OCI-LY7 (cell line): Measurements from ENCODE around the gene IFT25. TPM values are rescaled to one million over a fixed set of nuclear protein-coding genes. Genes with fewer than 3 reads are reported as not detected.

Source experiments
- BruUV-seq: library from RNA; stranded (reverse); fragments of 400-500 nt; replicated peaks from 2 replicates; lab custom pipeline; 2021; lab: Mats Ljungman, UMichigan
- CTCF ChIA-PET: fragments of 300-600 bp; sonication (Branson Sonifier 250); formaldehyde crosslinking; loops from one replicate; lab custom pipeline; 2022; ENCODE audit warnings: antibody characterized with exemption; ENCODE audit not compliant: unreplicated experiment; lab: Charles Lee
- POLR2A ChIA-PET: fragments of 300-600 bp; sonication (Branson Sonifier 250); formaldehyde crosslinking; loops from one replicate; lab custom pipeline; 2022; ENCODE audit warnings: antibody characterized with exemption; lab: Charles Lee
- DNase-seq: peaks from one replicate; pipeline ENCODE4 v3.0.0-alpha.2; 2015; ENCODE audit warnings: low spot score
- H2AFZ ChIP-seq: fragments of 200-600 bp; sonication (generic), shearing (Covaris generic); 2 replicates; pipeline ENCODE4 v1.6.1; 2014; ENCODE audit warnings: mild to moderate bottlenecking, antibody characterized with exemption, low read length, moderate library complexity
- H3K27ac ChIP-seq: fragments of 200-600 bp; sonication (generic); 2 replicates; pipeline ENCODE4 v1.5.1; 2014; ENCODE audit warnings: mixed run types, low read depth, mild to moderate bottlenecking, moderate library complexity, low read length, inconsistent platforms; ENCODE audit not compliant: poor library complexity, severe bottlenecking
- H3K36me3 ChIP-seq: fragments of 200-600 bp; sonication (generic); 2 replicates; pipeline ENCODE4 v1.6.1; 2014; ENCODE audit warnings: mild to moderate bottlenecking, antibody characterized with exemption, low read length, moderate library complexity, mixed read lengths; ENCODE audit not compliant: insufficient read depth
- H3K4me1 ChIP-seq: fragments of 200-600 bp; sonication (generic); 2 replicates; pipeline ENCODE4 v1.5.1; 2014; ENCODE audit warnings: mild to moderate bottlenecking, low read length; ENCODE audit not compliant: insufficient read depth, poor library complexity, severe bottlenecking
- H3K4me2 ChIP-seq: fragments of 200-600 bp; sonication (generic); 2 replicates; pipeline ENCODE4 v1.6.1; 2014; ENCODE audit warnings: mild to moderate bottlenecking, low read length
- H3K4me3 ChIP-seq: fragments of 200-600 bp; sonication (generic); 2 replicates; pipeline ENCODE4 v1.5.1; 2014; ENCODE audit warnings: mild to moderate bottlenecking, low read depth, low read length; ENCODE audit not compliant: poor library complexity, severe bottlenecking
- H3K79me2 ChIP-seq: fragments of 200-600 bp; sonication (generic); 2 replicates; pipeline ENCODE4 v1.6.1; 2016; ENCODE audit warnings: low read depth, mild to moderate bottlenecking, low read length, moderate library complexity, mixed read lengths; ENCODE audit not compliant: insufficient read depth
- H3K9me2 ChIP-seq: fragments of 200-600 bp; sonication (generic); 2 replicates; pipeline ENCODE4 v1.6.1; 2016; ENCODE audit warnings: mild to moderate bottlenecking, low read length, mixed read lengths; ENCODE audit not compliant: insufficient read depth
- H3K9me3 ChIP-seq: fragments of 200-600 bp; sonication (generic); 2 replicates; pipeline ENCODE4 v1.6.1; 2014; ENCODE audit warnings: mild to moderate bottlenecking, mixed run types, low read length, mixed read lengths
- H4K20me1 ChIP-seq: fragments of 200-600 bp; sonication (generic); 2 replicates; pipeline ENCODE4 v1.6.1; 2014; ENCODE audit warnings: mild to moderate bottlenecking, antibody characterized with exemption, low read length, moderate library complexity, mixed read lengths; ENCODE audit not compliant: insufficient read depth
- CTCF ChIP-seq: fragments of 200-600 bp; sonication (generic); conservative IDR thresholded peaks from 2 replicates; pipeline ENCODE4 v1.5.1; 2014; ENCODE audit warnings: mild to moderate bottlenecking, antibody characterized with exemption, low read length, moderate library complexity, mixed read lengths
- EZH2phosphoT487 ChIP-seq: fragments of 200-600 bp; sonication (generic); IDR thresholded peaks from 2 replicates; pipeline ENCODE4 v1.6.1; 2018; ENCODE audit warnings: low read depth, borderline replicate concordance, mild to moderate bottlenecking, mixed run types, antibody characterized with exemption, low read length, moderate library complexity, mixed read lengths
- intact Hi-C: fragments of 100-400 bp; cut with micrococcal nuclease; formaldehyde crosslinking; loops from one replicate; pipeline ENCODE4 v1.10.0; 2022; ENCODE audit not compliant: unreplicated experiment
- total RNA-seq, 2 experiments: library from RNA; depleted of rRNA in 1 of 2; stranded (reverse); fragments of >200 nt in 1 of 2; shearing (Covaris generic) in 1 of 2; gene quantifications; 2 replicates each; pipeline ENCODE4 v1.2.3, GENCODE V29; 2014 to 2022

The IFT25 gene
- total RNA-seq, 2 experiments from 2014 or later: 45.4 to 57.0 TPM

GRCh38 chr1:53927376-53927881, 18.1 kb downstream of the IFT25 start:
- BruUV-seq: no TSS peak
- peaks cover 57% of the 10 kb centered on the region for H3K36me3 ChIP-seq
- no peaks in the 10 kb centered on the region for H3K9me3 ChIP-seq
- H3K27ac ChIP-seq: no peak overlapping the region
- intact Hi-C loops: no loop called here
- H3K4me3 ChIP-seq: no peak overlapping the region
- H3K4me1 ChIP-seq: no peaks in the 10 kb centered on the region
- no peak for DNase-seq
- H2AFZ ChIP-seq: no peak overlapping the region
- ChIA-PET CTCF (no interaction called here), POLR2A (interaction anchor here (0.7 kb wide), 2 partner anchors 12 to 816 kb away, joined by 3 to 5 read pairs; no protein-coding TSS in a partner anchor)
- H4K20me1 ChIP-seq: no peaks in the 10 kb centered on the region
- H3K9me2 ChIP-seq: no peaks in the 10 kb centered on the region
- TF ChIP-seq EZH2phosphoT487: no peak
- TF ChIP-seq CTCF: no peak
- H3K79me2 ChIP-seq: no peaks in the 10 kb centered on the region
- H3K4me2 ChIP-seq: no peak overlapping the region

DNA sequence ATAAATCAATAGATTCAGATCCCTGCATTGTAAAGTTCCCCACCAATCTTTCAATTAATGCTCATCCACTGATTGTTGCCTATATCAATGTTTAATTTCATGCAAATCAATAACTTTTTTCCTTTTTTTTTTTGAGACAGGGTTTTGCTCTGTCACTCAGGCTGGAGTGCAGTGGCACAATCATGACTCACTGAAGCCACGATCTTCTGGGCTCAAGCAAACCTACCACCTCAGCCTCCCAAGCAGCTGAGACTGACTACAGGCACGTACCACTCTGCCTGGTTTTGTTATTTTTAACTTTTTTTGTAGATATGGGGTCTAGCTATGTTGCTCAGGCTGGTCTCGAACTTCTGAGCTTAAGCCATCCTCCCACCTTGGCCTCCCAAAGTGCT, 25.8 kb downstream of the IFT25 start:
- POLR2A ChIA-PET: no interaction called here
- no peak for DNase-seq
- Histone ChIP-seq H3K79me2 (no peaks in the 10 kb centered on the region), H3K9me2 (no peaks in the 10 kb centered on the region), H2AFZ (no peak overlapping the region), H3K9me3 (no peaks in the 10 kb centered on the region), H3K4me3 (no peak overlapping the region), H3K27ac (no peak overlapping the region), H3K4me2 (no peak overlapping the region), H3K36me3 (peaks cover 34% of the 10 kb centered on the region), H3K4me1 (no peaks in the 10 kb centered on the region), H4K20me1 (no peaks in the 10 kb centered on the region)
- CTCF ChIA-PET: no interaction called here
- BruUV-seq: no TSS peak
- TF ChIP-seq CTCF: no peak
- no peak for TF ChIP-seq EZH2phosphoT487
- intact Hi-C loops: no loop called here

DNA sequence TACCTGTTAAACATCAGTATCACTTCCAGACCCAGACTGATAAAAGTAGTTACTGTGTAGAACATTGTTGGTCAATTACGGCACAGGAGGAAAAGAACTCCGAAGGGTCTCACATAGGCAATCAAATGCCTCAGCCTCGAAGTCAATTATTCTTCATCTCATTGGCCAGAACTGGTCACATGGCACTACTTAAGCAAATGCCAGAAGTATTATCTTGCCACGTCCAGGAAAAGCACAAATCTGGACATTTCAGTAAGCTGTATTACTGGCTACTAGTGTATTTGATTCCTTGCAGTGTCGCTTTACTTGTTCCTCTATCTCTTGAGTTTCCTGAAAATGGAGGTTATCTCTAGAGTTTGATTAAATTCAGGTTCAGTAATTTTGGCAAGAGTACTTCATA, 27.2 kb downstream of the IFT25 start:
- no peaks in the 10 kb centered on the region for H4K20me1 ChIP-seq
- no peaks in the 10 kb centered on the region for H3K79me2 ChIP-seq
- intact Hi-C loops: no loop called here
- H3K4me3 ChIP-seq: no peak overlapping the region
- no peak overlapping the region for H3K4me2 ChIP-seq
- CTCF ChIA-PET: no interaction called here
- H2AFZ ChIP-seq: no peak overlapping the region
- no peaks in the 10 kb centered on the region for H3K4me1 ChIP-seq
- no peak overlapping the region for H3K27ac ChIP-seq
- no peak for TF ChIP-seq EZH2phosphoT487
- no peak for TF ChIP-seq CTCF
- BruUV-seq: no TSS peak
- DNase-seq: no peak
- no peaks in the 10 kb centered on the region for H3K9me3 ChIP-seq
- POLR2A ChIA-PET: interaction anchor here (0.6 to 1.0 kb wide), 2 partner anchors 16 to 18 kb away, joined by 3 read pairs; no protein-coding TSS in a partner anchor
- H3K36me3 ChIP-seq: peaks cover 34% of the 10 kb centered on the region
- no peaks in the 10 kb centered on the region for H3K9me2 ChIP-seq
